CD4-positive, alpha-beta T cell treated with Interferon gamma for 1 hour (primary cell): ENCODE data around the gene SEMA4G.
"Not testable (repeated sequence)": the region's sequence is repeated elsewhere in the genome, so short reads cannot be mapped to it uniquely, and the experiment has no call there.

ENCODE experiments used
- DNase-seq: peaks from one replicate; pipeline ENCODE4 v3.0.0-alpha.2; 2020

Gene SEMA4G

DNA sequence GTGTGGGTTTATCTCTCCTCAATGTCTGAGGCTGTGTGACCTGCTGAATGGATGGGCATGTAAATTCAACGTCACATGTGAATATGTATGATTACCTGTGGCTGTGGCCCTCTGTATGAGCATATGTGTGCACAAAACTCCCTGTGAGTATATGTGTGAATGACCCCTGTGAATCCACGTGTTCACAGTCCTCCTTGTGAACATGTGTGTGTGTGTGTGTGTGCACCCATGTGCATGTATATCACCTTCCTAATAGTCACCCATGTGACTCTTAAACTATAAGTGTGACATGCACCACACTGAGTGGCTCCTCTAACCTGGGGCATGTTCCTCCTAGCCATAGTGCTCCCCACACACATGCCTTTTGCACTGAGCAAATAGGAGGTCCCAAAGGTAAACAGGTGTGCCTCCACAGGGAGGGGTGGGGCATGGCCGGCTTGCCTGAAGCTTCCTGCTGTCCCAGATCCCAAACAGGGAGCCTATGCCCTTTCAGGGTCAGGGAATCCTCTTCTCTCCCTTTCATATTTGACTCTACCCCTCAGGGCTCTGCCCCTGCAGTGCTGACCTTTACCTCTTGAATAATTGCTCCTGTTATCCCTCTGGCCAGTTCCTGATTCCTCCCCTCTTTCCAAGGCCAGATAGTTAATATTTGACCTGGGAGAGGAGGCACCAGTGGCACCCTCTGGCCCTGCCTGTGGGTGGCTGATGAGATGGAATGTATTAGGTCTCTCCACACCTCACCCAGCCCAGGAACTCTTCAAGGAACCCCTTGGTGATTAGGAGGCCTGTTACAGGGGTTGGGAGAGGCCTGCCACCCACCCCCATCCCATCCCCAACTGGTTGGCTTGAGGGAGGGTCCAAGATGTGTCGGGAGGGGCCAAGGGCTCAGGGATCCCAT, 1.9 kb downstream of the SEMA4G start:
- DNase-seq, result no peak

DNA sequence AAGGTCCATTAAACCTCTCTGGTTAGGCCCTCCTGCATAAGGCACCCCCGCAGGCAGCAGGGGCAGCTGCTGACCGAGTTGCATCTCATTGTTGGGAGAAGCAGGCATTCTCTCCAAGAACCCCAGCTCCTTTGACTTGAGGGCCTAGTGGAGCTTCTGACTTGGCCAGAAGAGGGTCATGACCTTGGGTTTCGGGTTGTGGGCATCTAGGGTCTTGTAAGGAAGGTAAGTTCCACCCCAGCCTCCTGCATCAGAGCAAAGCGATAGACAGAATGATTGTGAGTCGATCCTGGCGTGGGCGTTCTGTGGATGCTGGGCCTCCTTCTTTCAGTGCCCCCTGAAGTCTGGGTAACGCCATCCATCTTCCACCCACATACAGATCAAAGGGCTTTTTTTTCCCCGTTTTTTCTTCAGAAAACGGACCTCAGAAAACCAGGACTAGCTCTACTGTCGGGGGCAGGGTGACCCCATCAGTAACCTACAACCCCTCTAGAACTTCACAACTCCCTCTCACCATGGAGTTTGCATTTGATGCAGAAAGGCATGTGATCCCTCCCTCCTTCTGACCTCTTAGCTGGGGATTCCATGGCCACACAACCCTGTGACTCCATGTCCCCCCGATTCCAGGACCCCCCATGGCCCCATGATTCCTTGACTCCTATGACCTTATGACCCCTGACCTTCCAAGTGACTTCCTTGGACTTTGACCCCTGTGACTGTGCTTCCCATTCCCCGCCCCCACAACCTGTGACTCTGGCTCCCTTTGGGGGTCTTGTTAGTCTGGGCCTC, 3.0 kb downstream of the SEMA4G start:
- DNase-seq, result no peak

DNA sequence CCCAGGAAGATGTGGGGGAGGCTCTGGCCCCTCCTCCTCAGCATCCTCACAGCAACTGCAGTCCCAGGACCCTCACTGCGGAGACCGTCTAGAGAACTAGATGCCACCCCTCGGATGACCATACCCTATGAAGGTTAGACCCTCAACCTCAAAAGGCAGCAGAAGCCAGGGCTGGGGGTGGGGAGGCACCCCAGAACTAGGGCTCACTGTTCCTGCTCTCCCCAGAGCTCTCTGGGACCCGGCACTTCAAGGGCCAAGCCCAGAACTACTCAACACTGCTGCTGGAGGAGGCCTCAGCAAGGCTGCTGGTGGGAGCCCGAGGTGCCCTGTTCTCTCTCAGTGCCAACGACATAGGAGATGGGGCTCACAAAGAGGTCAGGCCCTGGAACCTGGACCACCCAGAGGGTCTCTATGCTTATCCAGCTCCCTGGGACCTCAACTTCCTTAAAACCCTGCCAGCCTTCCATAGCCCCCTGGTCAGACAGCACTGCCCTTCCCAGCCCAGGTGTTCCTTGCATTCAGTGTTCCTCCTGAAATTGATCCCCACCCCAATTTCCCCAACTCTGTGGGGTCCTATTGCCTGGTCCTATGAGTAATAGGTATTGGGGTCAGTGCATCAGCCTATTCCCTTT, 3.7 kb downstream of the SEMA4G start:
- no peak for DNase-seq

DNA sequence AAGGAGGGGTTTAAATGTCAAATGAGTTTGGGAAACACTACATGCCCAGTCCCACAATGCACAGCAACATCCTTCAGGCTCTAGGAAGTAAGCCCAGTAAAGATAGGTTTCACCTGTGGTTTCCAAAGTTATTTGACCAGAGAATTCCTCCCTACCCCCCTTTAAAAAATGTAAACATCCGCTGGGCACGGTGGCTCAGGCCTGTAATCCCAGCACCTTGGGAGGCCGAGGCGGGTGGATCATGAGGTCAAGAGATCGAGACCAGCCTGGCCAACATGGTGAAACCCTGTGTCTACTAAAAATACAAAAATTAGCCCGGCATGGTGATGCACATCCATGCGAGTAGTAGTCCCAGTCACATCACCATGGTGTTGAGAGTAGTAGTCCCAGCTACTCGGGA, 6.1 kb downstream of the SEMA4G start:
- DNase-seq, result not testable (repeated sequence)

DNA sequence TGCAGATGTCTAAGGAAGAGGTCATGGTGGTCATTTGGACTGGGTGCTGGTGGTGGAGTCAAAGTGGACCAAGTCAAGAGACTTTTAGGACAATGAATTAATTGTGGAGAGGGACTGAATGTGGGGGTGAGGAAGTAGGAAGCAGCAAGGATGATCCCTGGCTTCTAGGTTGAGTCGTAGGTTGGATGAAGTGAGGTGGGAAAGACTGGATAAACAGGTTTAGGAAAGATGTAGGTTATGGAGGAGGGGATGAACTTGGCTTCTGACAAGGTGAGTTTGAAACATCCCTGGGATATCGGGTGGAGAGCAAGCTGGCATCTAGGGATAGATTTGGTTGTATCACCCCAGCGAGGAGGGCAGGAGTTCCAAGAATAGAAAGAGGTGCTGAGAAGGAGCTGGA, 7.6 kb downstream of the SEMA4G start:
- DNase-seq, result no peak

DNA sequence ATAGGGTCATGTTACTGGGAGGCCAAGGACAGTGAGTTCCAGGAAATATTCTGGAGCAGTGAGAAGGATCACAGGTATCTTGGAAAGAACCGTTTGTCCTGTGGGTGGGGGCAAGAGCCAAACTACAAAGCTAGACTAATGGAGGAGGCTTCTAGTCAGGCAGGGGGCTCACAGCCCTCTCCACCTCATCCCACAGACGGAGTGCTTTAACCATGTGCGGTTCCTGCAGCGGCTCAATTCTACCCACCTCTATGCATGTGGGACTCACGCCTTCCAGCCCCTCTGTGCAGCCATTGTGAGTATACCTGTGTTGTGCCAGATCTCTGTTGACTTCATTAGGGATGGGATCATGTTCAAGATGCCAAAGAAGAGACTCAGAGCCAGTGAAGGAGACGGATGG, 8.1 kb downstream of the SEMA4G start:
- no peak for DNase-seq

DNA sequence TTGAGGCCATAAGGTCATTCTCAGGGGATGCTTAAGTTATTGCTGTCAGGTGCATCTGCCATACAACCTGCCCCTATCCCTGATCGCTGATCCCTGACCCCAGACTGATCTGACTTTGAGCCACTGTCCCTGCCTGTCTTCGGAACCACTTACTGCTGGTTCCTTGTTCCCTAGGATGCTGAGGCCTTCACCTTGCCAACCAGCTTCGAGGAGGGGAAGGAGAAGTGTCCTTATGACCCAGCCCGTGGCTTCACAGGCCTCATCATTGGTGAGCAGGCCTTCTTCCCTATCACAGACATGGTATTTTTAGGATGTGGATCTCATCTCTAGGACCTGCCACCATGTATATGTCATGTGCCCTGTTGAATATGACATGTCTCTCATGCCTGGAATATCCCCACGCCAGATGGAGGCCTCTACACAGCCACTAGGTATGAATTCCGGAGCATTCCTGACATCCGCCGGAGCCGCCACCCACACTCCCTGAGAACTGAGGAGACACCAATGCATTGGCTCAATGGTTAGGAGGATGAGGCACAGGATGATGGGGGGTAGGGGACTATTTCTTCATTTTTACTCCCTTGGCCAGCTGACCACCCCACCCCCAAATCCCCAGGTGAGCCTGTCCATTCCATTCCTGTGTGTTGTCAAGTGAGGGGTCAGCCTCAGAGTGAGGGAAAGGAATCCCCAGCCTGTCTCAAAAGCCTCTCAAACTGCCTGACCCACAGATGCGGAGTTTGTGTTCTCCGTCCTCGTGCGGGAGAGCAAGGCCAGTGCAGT, 9.0 kb downstream of the SEMA4G start:
- no peak for DNase-seq

DNA sequence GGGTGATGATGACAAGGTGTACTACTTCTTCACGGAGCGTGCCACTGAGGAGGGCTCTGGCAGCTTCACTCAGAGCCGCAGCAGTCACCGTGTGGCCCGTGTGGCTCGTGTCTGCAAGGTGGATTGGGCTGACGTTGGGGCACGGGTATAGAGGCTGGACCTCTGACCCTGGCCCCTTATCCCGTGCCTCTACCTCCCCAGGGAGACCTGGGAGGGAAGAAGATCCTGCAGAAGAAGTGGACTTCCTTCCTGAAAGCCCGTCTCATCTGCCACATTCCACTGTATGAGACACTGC, 9.5 kb downstream of the SEMA4G start:
- DNase-seq, result no peak

DNA sequence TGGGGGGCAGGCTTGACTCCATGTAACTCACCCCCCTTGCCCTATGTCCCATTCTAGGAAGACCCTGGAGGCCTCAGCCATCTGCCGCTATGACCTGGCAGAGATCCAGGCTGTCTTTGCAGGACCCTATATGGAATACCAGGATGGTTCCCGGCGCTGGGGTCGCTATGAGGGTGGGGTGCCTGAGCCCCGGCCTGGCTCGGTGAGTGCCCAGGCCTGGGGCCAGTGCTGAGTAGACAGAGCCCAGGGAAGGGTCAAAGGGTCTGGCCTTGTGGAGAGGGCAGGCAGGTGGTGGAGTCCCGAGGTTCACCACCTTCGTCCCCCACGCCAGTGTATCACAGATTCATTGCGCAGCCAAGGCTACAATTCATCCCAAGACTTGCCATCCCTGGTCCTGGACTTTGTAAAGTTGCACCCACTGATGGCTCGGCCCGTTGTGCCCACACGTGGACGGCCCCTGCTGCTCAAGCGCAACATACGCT, 10.5 kb downstream of the SEMA4G start:
- DNase-seq, result no peak

DNA sequence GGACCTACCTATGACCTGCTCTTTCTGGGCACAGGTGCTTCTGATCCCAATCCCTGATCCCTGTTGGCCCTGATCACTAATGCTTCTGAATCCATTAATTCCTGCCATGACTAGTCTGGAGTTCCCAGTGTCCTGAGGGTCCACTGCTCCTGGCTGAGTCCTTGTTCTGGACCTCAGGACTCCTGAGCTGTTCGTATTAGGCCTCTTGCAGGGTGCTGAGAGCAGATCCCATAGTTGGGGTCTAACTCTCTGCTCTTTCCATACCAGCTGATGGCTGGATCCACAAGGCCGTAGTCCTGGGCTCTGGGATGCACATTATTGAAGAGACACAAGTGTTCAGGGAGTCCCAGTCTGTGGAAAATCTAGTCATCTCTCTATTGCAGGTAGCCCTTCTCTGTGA, 11.0 kb downstream of the SEMA4G start:
- no peak for DNase-seq

DNA sequence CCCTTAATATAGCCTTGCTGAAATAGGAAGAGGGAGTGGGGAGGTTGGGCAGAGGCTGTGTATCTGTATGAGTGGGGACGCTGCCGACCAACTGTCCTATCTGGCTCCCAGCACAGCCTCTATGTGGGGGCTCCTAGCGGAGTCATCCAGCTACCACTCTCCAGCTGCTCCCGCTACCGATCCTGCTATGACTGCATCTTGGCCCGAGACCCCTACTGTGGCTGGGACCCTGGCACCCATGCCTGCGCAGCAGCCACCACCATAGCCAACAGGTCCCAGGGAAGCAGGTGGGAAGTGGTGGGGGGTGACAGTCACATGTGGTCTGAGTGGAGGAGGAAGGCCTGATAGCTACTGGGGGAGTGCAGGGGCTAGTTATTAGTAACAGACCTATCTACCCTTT, 11.4 kb downstream of the SEMA4G start:
- no peak for DNase-seq

DNA sequence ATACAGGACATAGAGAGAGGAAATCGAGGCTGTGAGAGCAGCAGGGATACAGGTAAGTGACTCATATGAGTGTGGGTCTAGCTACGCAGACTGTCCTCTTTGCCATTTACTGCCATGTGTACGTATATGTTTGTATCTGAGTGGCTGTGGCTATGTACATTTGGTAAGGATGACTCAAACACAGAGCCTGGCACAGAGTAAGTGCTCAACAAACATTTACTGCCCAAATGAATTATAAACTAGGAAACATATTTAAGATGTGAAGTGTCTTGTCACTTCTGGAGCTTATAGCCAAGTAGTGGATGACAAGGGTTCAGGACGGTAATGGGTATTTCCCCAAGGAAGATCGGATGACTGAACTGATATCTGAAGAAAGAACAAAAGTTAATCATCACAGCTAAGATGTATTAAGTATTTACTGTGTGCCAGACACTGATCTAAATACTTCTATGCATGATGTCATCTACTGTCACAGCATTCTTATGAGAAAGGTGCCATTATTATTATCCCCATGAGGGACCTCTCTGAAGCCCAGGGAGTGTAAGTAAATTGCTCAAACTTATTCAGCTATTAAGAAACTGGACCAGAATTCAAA, 12.0 kb downstream of the SEMA4G start:
- DNase-seq, result no peak

DNA sequence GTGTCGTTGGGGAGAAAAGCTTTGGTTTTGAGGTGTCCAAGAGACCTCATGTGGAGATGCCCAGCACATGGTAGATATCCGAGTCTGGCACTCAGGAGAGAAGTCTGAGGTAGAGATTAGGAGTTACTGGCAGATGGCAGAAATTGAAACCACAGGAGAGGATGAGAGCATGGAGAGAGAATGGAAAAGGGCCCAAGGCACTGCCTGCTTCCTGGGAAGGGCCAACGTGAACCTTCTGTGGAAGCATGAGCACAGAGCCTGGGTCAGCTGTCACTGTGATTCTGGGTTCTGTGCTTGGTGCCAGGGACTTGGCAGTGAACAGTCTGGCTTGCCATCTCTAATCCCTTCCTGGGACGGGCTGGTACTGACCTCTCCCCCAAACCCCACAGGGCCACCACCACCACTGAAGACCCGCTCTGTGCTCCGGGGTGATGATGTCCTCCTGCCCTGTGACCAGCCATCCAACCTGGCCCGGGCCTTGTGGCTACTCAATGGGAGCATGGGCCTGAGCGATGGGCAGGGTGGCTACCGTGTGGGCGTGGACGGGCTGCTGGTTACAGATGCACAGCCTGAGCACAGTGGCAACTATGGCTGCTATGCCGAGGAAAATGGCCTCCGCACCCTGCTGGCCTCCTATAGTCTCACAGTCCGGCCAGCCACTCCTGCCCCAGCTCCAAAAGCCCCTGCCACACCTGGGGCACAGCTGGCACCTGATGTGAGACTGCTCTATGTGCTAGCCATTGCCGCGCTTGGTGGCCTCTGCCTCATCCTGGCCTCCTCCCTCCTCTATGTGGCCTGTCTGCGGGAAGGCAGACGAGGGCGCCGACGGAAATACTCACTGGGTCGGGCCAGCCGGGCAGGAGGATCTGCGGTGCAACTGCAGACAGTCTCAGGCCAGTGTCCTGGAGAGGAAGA, 13.9 kb downstream of the SEMA4G start:
- DNase-seq, result no peak

DNA sequence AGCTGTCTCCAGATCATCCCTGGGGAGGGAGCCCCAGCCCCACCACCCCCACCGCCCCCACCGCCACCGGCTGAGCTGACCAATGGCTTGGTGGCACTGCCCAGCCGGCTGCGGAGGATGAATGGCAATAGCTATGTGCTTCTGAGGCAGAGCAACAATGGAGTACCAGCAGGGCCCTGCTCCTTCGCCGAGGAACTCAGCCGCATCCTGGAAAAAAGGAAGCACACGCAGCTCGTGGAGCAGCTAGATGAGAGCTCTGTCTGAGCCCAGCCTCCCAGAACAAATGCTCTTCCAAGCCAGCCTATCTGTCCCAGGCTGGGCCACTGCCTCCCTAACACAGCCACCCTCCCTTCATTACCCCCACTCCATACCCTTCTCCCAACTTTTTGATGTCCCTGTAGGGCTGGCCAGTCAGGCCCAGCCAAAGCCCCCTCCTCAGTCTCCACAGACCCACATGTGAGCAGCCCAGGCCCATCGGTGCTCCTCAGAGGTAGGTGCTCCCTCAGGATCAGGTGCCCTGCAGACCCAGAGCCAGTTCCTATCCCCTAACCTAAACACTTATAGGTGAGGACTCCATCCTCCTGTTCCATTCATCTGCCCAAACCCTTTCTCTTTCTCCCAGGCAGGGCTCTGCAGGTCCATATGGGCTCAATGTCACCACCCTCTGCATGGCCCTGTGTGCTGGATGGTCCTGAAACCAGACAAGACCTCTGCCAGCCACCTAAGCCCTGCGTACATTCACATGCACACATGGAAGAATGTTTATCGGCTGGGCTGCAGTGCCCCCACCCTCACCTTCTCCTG, 14.8 kb downstream of the SEMA4G start:
- DNase-seq, result no peak

DNA sequence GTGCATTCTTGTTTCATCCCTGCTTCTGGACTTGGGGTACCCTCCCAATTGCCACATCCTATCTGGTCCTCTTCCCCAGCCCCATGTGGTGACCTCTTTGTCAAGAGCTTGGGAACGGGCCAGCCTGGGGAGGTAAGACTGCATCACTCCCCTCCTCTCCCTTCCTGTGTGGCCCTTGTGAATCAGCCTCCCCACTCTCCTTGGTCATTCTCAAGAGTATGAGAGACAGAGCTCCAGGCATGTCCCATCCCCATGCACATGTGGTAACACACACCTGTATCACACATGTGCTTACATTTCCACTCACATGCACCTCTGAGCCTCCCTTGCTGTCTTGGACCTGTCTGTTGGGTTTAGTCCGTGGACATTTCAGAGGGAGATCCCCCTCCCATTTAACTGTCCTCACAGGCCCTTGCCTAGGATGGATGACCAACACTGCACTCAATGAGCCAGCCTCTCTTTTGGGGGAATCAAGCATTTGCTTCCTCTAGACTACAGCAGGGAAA, 15.4 kb downstream of the SEMA4G start:
- DNase-seq, result no peak

DNA sequence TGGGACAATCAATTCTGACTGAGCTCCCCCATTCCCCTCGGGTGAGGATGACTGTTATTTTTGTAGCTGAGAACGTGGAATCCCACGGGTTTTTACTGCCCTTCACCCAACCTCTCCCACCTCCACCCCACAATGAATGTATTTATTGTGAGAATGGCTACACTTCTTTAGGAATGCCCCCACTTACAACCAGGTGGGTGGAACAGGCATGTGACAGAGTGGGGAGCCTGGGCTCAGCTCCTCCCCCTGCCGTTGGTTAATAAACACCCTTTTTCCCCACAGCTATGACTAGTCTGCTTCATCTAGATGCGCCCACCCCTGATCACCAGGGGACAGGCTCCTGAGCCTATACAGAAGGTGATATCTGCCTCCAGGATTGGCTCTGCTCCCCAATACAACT, 16.0 kb downstream of the SEMA4G start:
- DNase-seq, result no peak

DNA sequence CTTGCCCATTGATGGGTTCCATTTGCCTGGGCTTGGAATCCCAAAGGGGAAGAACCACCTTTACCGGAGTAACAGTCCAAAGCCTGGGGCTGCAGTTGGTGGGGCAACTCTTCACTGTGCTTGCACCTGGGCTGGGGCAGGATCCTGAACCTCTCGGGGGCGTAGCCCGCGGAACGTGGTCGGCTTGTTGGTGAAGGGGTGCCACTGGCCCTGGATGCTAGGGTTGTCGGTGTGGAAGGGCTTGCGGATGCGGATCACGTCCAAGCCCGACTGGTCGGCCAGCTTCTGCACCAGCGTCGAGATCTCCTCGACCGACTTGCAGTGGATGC, 17.3 kb downstream of the SEMA4G start:
- no peak for DNase-seq

DNA sequence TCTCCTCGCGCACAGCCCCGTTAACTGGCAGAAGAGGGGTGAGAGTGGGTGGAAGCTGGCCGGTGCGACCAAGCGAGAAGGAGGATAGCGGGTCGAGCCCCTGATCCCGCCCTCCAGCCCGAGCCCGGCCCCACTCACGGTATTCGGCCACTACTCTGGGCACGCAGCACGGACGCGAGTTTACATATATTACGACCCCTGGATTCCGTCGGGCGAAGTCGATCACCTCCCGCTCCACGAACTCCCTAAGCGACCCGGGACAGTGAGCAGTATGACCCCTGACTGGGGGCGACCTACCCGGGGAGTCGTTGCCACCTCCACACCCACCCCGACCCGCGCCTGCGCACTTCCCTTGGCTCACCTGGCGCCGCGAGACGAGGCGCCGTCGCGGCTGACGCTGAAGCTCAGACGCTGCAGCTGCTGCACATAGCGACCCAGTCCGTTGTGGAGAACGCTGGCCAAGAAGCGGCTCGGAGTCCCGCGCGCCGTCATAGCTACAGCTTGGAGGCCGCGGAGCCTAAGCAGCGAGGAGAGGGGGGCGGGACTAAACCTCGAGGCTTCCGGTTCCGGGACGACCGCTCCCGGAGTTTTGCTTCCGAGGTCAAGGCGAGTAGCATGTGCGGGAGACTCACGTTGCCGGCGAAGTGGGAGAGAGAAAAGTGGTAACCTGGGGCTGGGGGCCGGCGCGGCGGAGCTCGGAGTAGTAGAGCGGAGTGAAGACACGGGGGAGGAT, 17.8 kb downstream of the SEMA4G start, which contains the start of the genes MRPL43 and TWNK:
Gene MRPL43, minus strand, starts transcription at position 546 of the 733 bp plus-strand sequence. Its CDS starts 54 bp downstream, at position 492.
Gene TWNK, plus strand, starts transcription at position 592 of the 733 bp plus-strand sequence. CDS start 668 bp downstream, outside the sequence.
- peak; percentile 79 for DNase-seq

DNA sequence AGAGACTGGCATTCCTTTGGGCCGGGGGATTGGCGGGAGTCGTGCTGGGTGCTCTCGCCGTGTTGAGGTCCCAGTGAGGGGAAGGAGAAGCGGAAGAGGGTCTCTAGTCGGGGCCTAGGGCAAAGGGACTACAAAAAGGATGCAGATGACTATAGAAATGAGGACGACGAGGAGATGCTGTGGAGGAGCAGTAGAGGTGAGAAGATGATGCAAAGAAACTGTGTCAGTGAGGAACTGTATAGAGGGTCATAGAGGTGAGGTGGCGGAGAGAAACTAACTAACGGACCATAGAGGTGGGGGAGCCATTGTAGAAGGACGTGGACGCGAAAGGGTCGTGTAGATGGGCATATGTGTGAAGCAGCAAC, 18.4 kb downstream of the SEMA4G start:
- no peak for DNase-seq

DNA sequence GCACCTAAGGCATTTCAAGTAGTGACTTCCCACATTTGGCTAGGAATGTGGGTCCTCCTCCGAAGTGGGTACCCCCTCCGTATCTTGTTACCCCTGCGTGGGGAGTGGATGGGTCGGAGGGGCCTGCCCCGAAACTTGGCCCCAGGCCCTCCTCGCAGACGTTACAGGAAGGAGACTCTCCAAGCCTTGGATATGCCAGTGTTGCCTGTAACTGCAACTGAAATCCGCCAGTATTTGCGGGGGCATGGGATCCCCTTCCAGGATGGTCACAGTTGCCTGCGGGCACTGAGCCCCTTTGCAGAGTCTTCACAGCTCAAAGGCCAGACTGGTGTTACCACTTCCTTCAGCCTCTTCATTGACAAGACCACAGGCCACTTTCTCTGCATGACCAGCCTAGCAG, 18.9 kb downstream of the SEMA4G start:
- no peak for DNase-seq
